ENCODE data around the gene LDLRAD3.

DNA sequence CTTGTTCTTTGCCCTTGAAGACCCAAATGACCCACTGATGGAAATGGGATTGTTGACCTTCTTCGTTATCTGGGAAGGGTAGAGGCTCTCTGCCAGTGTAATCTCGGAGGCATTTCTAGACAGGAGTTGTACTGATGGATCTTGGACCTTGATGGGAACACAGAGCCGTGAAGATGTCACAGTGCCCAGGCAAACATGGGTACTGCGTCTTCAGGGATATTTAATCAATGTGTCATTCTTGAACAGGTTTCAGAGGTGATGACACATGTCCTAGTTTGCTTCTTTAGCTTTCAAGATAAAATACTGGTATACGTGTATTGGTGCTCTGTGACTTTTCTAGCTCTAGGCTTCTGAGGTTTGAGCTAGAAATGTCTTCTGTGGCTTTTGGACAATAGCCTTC, 6.2 kb downstream of the LDLRAD3 start:
- no peak for TF ChIP-seq CTCF (IDR thresholded peaks at IDR 0.05)
- no peak for TF ChIP-seq POLR2A (IDR thresholded peaks at IDR 0.05)
